HepG2 (cell line): ENCODE data around the gene ZC3H8. TPM values are rescaled to one million over a fixed set of nuclear protein-coding genes. Genes with fewer than 3 reads are reported as not detected.

Source experiments
- ARNT ChIP-seq: fragments of 450-650 bp; IDR thresholded peaks from 2 replicates; pipeline ENCODE4 v1.6.1; 2017
- CBX2 ChIP-seq, 2 experiments: fragments of 200-600 bp in 1 of 2; sonication (generic); formaldehyde crosslinking in 1 of 2; IDR thresholded peaks; 2 replicates each; pipeline versions ENCODE4 v1.7.0 to v1.8.1; 2018 to 2022; ENCODE audit warnings: low read depth in 2 of 2, low read length in 1 of 2, mild to moderate bottlenecking in 1 of 2, missing genetic modification reagents in 1 of 2
- CENPT ChIP-seq: sonication (generic); formaldehyde crosslinking; IDR thresholded peaks from 2 replicates; pipeline ENCODE4 v1.8.0; 2022; ENCODE audit warnings: low read depth, mild to moderate bottlenecking, moderate library complexity, missing genetic modification reagents
- IKZF5 ChIP-seq: IDR thresholded peaks from 2 replicates; pipeline ENCODE4 v1.6.1; 2018; ENCODE audit warnings: missing genetic modification reagents, mild to moderate bottlenecking, missing compliant biosample characterization
- KLF16 ChIP-seq, 2 experiments: sonication (generic) in 1 of 2; formaldehyde crosslinking in 1 of 2; IDR thresholded peaks; 2 replicates each; pipeline versions ENCODE4 v1.6.1 to v1.8.0; 2016 to 2023; ENCODE audit warnings: missing genetic modification reagents in 2 of 2, missing compliant biosample characterization in 1 of 2
- LCORL ChIP-seq, 2 experiments: fragments of 450-650 bp in 1 of 2; sonication (generic) in 1 of 2; formaldehyde crosslinking in 1 of 2; IDR thresholded peaks; 2 replicates each; pipeline versions ENCODE4 v1.5.0 to v1.6.1; 2017 to 2020; ENCODE audit warnings: antibody characterized with exemption in 1 of 2, missing genetic modification reagents in 1 of 2
- MTA1 ChIP-seq: sonication (generic); formaldehyde crosslinking; IDR thresholded peaks from 2 replicates; pipeline ENCODE4 v1.4.0; 2020; ENCODE audit warnings: missing genetic modification reagents, mild to moderate bottlenecking, borderline replicate concordance
- POLR2AphosphoS2 ChIP-seq: IDR thresholded peaks from 2 replicates; pipeline ENCODE4 v1.6.1; 2011; ENCODE audit warnings: low read depth, low read length, improper control_type of control experiment
- SALL2 ChIP-seq: sonication (generic); formaldehyde crosslinking; IDR thresholded peaks from 2 replicates; pipeline ENCODE4 v1.8.1; 2023; ENCODE audit warnings: mild to moderate bottlenecking, missing genetic modification reagents, inconsistent platforms
- SMAD1 ChIP-seq: sonication (generic); formaldehyde crosslinking; IDR thresholded peaks from 2 replicates; pipeline ENCODE4 v1.4.0; 2020; ENCODE audit warnings: missing genetic modification reagents, low read depth, mild to moderate bottlenecking, borderline replicate concordance
- ZBED4 ChIP-seq: sonication (generic); formaldehyde crosslinking; IDR thresholded peaks from 2 replicates; pipeline ENCODE4 v1.4.0; 2020; ENCODE audit warnings: missing genetic modification reagents, borderline replicate concordance
- ZNF414 ChIP-seq: sonication (generic); formaldehyde crosslinking; IDR thresholded peaks from 2 replicates; pipeline ENCODE4 v1.5.0; 2020; ENCODE audit warnings: missing genetic modification reagents
- ZNF431 ChIP-seq: sonication (generic); formaldehyde crosslinking; IDR thresholded peaks from 2 replicates; pipeline ENCODE4 v1.9.0; 2022; ENCODE audit warnings: missing genetic modification reagents, low read depth, mild to moderate bottlenecking, borderline replicate concordance
- ZNF546 ChIP-seq: sonication (generic); formaldehyde crosslinking; conservative IDR thresholded peaks from 2 replicates; pipeline ENCODE4 v1.8.1; 2023; ENCODE audit warnings: mild to moderate bottlenecking, missing genetic modification reagents
- ZNF644 ChIP-seq: IDR thresholded peaks from 2 replicates; pipeline ENCODE4 v1.6.1; 2016; ENCODE audit warnings: low read depth
- ZNF746 ChIP-seq: sonication (generic); formaldehyde crosslinking; IDR thresholded peaks from 2 replicates; pipeline ENCODE4 v1.8.0; 2022; ENCODE audit warnings: mild to moderate bottlenecking, missing genetic modification reagents
- ZNF780A ChIP-seq: sonication (generic); formaldehyde crosslinking; IDR thresholded peaks from 2 replicates; pipeline ENCODE4 v1.8.0; 2022; ENCODE audit warnings: mild to moderate bottlenecking, missing genetic modification reagents, moderate library complexity
- ZNF800 ChIP-seq: sonication (generic); formaldehyde crosslinking; IDR thresholded peaks from 2 replicates; pipeline ENCODE4 v1.4.0; 2020; ENCODE audit warnings: missing genetic modification reagents
- ZNF850 ChIP-seq: sonication (generic); formaldehyde crosslinking; conservative IDR thresholded peaks from 2 replicates; pipeline ENCODE4 v1.9.0; 2021; ENCODE audit warnings: mild to moderate bottlenecking, missing genetic modification reagents
- ZNF883 ChIP-seq: sonication (generic); formaldehyde crosslinking; IDR thresholded peaks from 2 replicates; pipeline ENCODE4 v1.5.1; 2020; ENCODE audit warnings: mild to moderate bottlenecking, missing genetic modification reagents; ENCODE audit errors: not compliant biosample characterization
- ZSCAN31 ChIP-seq: sonication (generic); formaldehyde crosslinking; IDR thresholded peaks from 2 replicates; pipeline ENCODE4 v1.5.0; 2020; ENCODE audit warnings: low read depth, mild to moderate bottlenecking, missing genetic modification reagents
- polyA plus RNA-seq, 8 experiments: library from polyadenylated mRNA; depleted of rRNA in 3 of 8; stranded (reverse) in 7 of 8; unstranded in 1 of 8; fragments of >200 nt; fragmentation: Illumina TruSeq in 4 of 8; extraction: Trizol in 4 of 8; gene quantifications; 2 replicates each; pipeline versions ENCODE4 v1.2.1 to v1.2.3, GENCODE V29; 2011 to 2016; ENCODE audit warnings: low read depth in 4 of 8, missing spikeins in 1 of 8, mixed read lengths in 1 of 8; ENCODE audit not compliant: insufficient read depth in 1 of 8
- total RNA-seq, 5 experiments: library from RNA; depleted of rRNA; stranded (reverse); fragments of >200 nt; fragmentation: Illumina TruSeq; extraction: Trizol; gene quantifications; 2 replicates each; pipeline ENCODE4 v1.2.3, GENCODE V29; 2016; ENCODE audit warnings: low read depth in 1 of 5

The ZC3H8 gene
- total and polyA plus RNA-seq, 2 of the 13 experiments (the other 11 are each of a cell fraction or from before 2014, with no cell fraction given) = 4.5 to 17.0 TPM

- TF ChIP-seq ZSCAN31 (CRISPR knock-in tag) (0 out of 2 replicates have a peak, but pooled peaks have one; percentile 43), ZNF883 (CRISPR knock-in tag) (no peak), SALL2 (CRISPR knock-in tag) (no peak), SMAD1 (0 out of 2 replicates have a peak, but pooled peaks have one; percentile 28), ZNF850 (CRISPR knock-in tag) (no peak), ARNT (no peak), ZNF746 (CRISPR knock-in tag) (no peak), POLR2AphosphoS2 (no peak), CENPT (CRISPR knock-in tag) (no peak), CBX2 (IDR thresholded peaks at IDR 0.05; ENCODE audit: low read depth, low read length) (no peak), CBX2 (CRISPR knock-in tag; IDR thresholded peaks at IDR 0.05; ENCODE audit: low read depth) (no peak; the same call in 1 of the 2 replicates), ZBED4 (peak; percentile 40; the same call in 1 of the 2 replicates), ZNF780A (CRISPR knock-in tag) (0 out of 2 replicates have a peak, but pooled peaks have one; percentile 54), ZNF800 (CRISPR knock-in tag) (peak; percentile 43; the same call in 1 of the 2 replicates), ZNF546 (CRISPR knock-in tag) (no peak), IKZF5 (CRISPR knock-in tag) (no peak), KLF16 (CRISPR knock-in tag; IDR thresholded peaks at IDR 0.05) (peak in 1 of 2 experiments; percentile 65; a peak in 1 of 4 replicates), ZNF414 (CRISPR knock-in tag) (0 out of 2 replicates have a peak, but pooled peaks have one; percentile 54), ZNF431 (no peak), MTA1 (CRISPR knock-in tag) (no peak), ZNF644 (CRISPR knock-in tag) (peak; percentile 50; the same call in 1 of the 2 replicates), LCORL (IDR thresholded peaks at IDR 0.05) (no peak), LCORL (CRISPR knock-in tag; IDR thresholded peaks at IDR 0.05) (peak; percentile 95)
These were observed 4.9 kb upstream of the ZC3H8 start (continued) for GRCh38 chr2:112259509-112260294.
